ENCODE data around the gene GGACT.
"Not testable (repeated sequence)": the region's sequence is repeated elsewhere in the genome, so short reads cannot be mapped to it uniquely, and the experiment has no call there.

The GGACT gene

GRCh38 chr13:100527644-100528043 lies 60.9 kb downstream of the GGACT start:
- Histone ChIP-seq H3K4me3 (ENCODE audit: control insufficient read depth in 1 of 7, extremely low read depth in 1 of 7, insufficient read depth in 4 of 7, low read depth in 2 of 7, low read length in 6 of 7) (no peak overlapping the region), H3K4me1 (ENCODE audit: control extremely low read depth in 1 of 4, control insufficient read depth in 4 of 4, insufficient read depth in 4 of 4, low read length in 3 of 4) (no peaks in the 10 kb centered on the region), H3K27ac (ENCODE audit: insufficient read depth in 1 of 2, low read depth in 1 of 2, low read length in 2 of 2, poor library complexity in 1 of 2, severe bottlenecking in 2 of 2) (no peak overlapping the region), H3K27me3 (replicated peaks in 2 of 5; ENCODE audit: control insufficient read depth in 4 of 5, insufficient read depth in 5 of 5, low read length in 4 of 5) (peaks cover 0 to 11% (median 3%) of the 10 kb centered on the region in 5 experiments), H3K9me3 (ENCODE audit: control extremely low read depth in 1 of 5, control insufficient read depth in 4 of 5, insufficient read depth in 2 of 5, low read depth in 1 of 5, low read length in 4 of 5) (no peaks in the 10 kb centered on the region), H3K36me3 (ENCODE audit: control insufficient read depth in 4 of 4, insufficient read depth in 4 of 4, low read length in 3 of 4) (peaks cover 0 to 15% (median 7%) of the 10 kb centered on the region in 4 experiments)
- WGBS (ENCODE audit: insufficient coverage) = 100% methylated on average over 7 of the region's 9 CpGs
- CTCF ChIA-PET = no interaction called here
- DNase-seq = no peak
- POLR2A ChIA-PET = no interaction called here

- no peak overlapping the region for H3K27ac ChIP-seq (ENCODE audit: insufficient read depth in 1 of 2, low read depth in 1 of 2, low read length in 2 of 2, poor library complexity in 1 of 2, severe bottlenecking in 2 of 2)
- H3K4me3 ChIP-seq (ENCODE audit: control insufficient read depth in 1 of 7, extremely low read depth in 1 of 7, insufficient read depth in 4 of 7, low read depth in 2 of 7, low read length in 6 of 7) = no peak overlapping the region
- ChIA-PET POLR2A (no interaction called here), CTCF (interaction anchor here (1.2 kb wide), 1 partner anchor 11 kb away, joined by 3 read pairs; no protein-coding TSS in a partner anchor)
- no peaks in the 10 kb centered on the region for H3K9me3 ChIP-seq (ENCODE audit: control extremely low read depth in 1 of 5, control insufficient read depth in 4 of 5, insufficient read depth in 2 of 5, low read depth in 1 of 5, low read length in 4 of 5)
- no peak for DNase-seq
- H3K4me1 ChIP-seq (ENCODE audit: control extremely low read depth in 1 of 4, control insufficient read depth in 4 of 4, insufficient read depth in 4 of 4, low read length in 3 of 4) = peaks cover 0 to 6% (median 3%) of the 10 kb centered on the region in 4 experiments
- H3K36me3 ChIP-seq (ENCODE audit: control insufficient read depth in 4 of 4, insufficient read depth in 4 of 4, low read length in 3 of 4) = peaks cover 0 to 11% (median 7%) of the 10 kb centered on the region in 4 experiments
- WGBS (ENCODE audit: insufficient coverage) = 97% methylated on average over 20 of the region's 27 CpGs
- peaks cover 0 to 16% (median 3%) of the 10 kb centered on the region in 5 experiments for H3K27me3 ChIP-seq (replicated peaks in 2 of 5; ENCODE audit: control insufficient read depth in 4 of 5, insufficient read depth in 5 of 5, low read length in 4 of 5)
Observed at GRCh38 chr13:100526318-100527000, 62.1 kb downstream of the GGACT start.

DNA sequence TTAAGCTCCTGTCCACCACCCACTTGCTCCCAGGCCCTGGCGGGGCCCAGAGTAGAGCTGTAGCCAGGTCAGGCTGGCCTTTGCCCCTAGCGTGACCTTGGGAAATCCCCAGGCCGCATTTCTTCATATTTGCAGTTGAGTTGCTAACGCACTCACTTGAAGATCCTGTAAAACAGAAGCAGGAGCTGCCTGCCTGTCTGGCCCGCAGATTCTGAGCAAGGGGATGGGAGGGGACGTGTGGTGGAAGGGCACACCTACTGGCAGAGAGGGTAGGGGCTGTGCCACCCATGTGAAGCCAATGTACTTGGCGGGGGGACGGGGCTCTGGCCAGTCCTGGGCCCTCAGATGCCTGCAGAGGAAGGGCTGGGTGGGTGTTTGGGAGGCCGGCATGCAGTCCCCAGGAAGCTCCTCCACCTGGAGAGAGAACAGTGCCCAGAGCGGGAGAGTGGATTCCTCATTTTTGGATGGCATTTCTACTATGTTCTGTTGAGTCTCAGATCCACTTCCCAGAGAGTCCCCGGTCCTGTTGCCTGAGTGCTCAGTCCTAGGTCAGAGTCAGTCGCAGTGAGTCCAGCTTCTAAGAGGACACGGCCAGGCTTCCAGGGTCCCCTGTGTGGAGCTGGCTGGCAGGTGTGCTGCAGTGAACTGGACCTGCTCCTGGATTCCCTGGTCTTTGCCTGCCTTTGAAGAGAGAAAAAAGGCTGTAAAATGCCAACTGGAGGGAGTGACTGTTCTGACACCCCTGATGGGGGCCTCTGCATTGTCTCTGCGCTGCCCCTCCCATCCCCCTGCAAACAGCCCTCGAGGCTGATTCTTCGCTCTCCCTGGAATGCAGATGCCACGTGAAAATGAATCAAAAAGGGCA lies 62.9 kb downstream of the GGACT start:
- Histone ChIP-seq H3K9me3 (ENCODE audit: control extremely low read depth in 1 of 5, control insufficient read depth in 4 of 5, insufficient read depth in 2 of 5, low read depth in 1 of 5, low read length in 4 of 5) (no peaks in the 10 kb centered on the region), H3K4me3 (ENCODE audit: control insufficient read depth in 1 of 7, extremely low read depth in 1 of 7, insufficient read depth in 4 of 7, low read depth in 2 of 7, low read length in 6 of 7) (no peak overlapping the region), H3K36me3 (ENCODE audit: control insufficient read depth in 4 of 4, insufficient read depth in 4 of 4, low read length in 3 of 4) (peaks cover 0 to 9% (median 7%) of the 10 kb centered on the region in 4 experiments), H3K27me3 (replicated peaks in 2 of 5; ENCODE audit: control insufficient read depth in 4 of 5, insufficient read depth in 5 of 5, low read length in 4 of 5) (peaks cover 0 to 16% (median 3%) of the 10 kb centered on the region in 5 experiments), H3K4me1 (ENCODE audit: control extremely low read depth in 1 of 4, control insufficient read depth in 4 of 4, insufficient read depth in 4 of 4, low read length in 3 of 4) (peaks cover 0 to 8% (median 5%) of the 10 kb centered on the region in 4 experiments), H3K27ac (ENCODE audit: insufficient read depth in 1 of 2, low read depth in 1 of 2, low read length in 2 of 2, poor library complexity in 1 of 2, severe bottlenecking in 2 of 2) (no peak overlapping the region)
- POLR2A ChIA-PET = no interaction called here
- WGBS (ENCODE audit: insufficient coverage) = 97% methylated on average over 16 of the region's 17 CpGs
- DNase-seq = no peak
- CTCF ChIA-PET = no interaction called here

DNA sequence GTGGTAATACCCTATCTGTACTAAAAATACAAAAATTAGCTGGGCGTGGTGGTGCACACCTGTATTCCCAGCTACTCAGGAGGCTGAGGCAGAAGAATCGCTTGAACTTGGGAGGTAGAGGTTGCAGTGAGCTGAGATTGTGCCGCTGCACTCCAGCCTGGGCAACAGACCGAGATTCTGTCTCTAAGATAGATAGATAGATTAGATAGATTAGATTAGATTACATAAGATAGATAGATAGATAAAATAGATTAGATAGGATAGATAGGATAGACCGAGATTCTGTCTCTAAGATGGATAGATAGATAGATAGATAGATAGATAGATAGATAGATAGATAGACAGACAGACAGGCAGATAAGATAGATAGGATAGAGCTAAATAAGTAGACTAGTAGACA lies 63.9 kb downstream of the GGACT start:
- H3K4me3 ChIP-seq (ENCODE audit: control insufficient read depth in 1 of 7, extremely low read depth in 1 of 7, insufficient read depth in 4 of 7, low read depth in 2 of 7, low read length in 6 of 7); POLR2A ChIA-PET; H3K36me3 ChIP-seq (ENCODE audit: control insufficient read depth in 4 of 4, insufficient read depth in 4 of 4, low read length in 3 of 4); H3K27ac ChIP-seq (ENCODE audit: insufficient read depth in 1 of 2, low read depth in 1 of 2, low read length in 2 of 2, poor library complexity in 1 of 2, severe bottlenecking in 2 of 2); DNase-seq; H3K9me3 ChIP-seq (ENCODE audit: control extremely low read depth in 1 of 5, control insufficient read depth in 4 of 5, insufficient read depth in 2 of 5, low read depth in 1 of 5, low read length in 4 of 5); H3K4me1 ChIP-seq (ENCODE audit: control extremely low read depth in 1 of 4, control insufficient read depth in 4 of 4, insufficient read depth in 4 of 4, low read length in 3 of 4); CTCF ChIA-PET: not testable (repeated sequence)
- 100% methylated on average over 3 of the region's 5 CpGs for WGBS (ENCODE audit: insufficient coverage)
- H3K27me3 ChIP-seq (replicated peaks in 2 of 5; ENCODE audit: control insufficient read depth in 4 of 5, insufficient read depth in 5 of 5, low read length in 4 of 5) = peaks cover 0 to 16% (median 3%) of the 10 kb centered on the region in 5 experiments

DNA sequence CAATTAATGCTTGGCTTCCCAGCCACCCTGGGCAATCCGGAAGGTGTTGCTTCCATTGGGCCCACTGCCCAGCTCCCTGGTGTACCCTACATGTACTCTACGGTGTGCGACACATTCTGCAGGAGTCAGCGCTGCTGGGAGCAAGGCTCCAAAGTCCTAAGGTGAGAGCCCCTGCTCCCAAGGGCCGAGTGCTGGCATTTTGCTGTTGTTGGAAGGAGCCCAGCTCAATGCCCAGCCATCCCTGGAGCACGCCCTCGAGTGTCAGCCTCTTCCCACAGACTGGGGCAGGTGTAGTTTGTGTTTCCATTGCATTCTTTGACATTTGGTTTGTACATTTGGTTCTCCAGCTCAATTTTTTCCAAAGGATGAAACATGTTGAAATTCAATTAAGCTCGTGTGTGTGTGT lies 64.6 kb downstream of the GGACT start:
- ChIA-PET POLR2A (interaction anchor here (0.6 kb wide), 1 partner anchor 26 kb away, joined by 4 read pairs; no protein-coding TSS in a partner anchor), CTCF (interaction anchor here (1.6 kb wide), 1 partner anchor 12 kb away, joined by 3 read pairs; no protein-coding TSS in a partner anchor)
- no peak for DNase-seq
- Histone ChIP-seq H3K27me3 (replicated peaks in 2 of 5; ENCODE audit: control insufficient read depth in 4 of 5, insufficient read depth in 5 of 5, low read length in 4 of 5) (peaks cover 0 to 19% (median 3%) of the 10 kb centered on the region in 5 experiments), H3K36me3 (ENCODE audit: control insufficient read depth in 4 of 4, insufficient read depth in 4 of 4, low read length in 3 of 4) (peaks cover 0 to 7% (median 4%) of the 10 kb centered on the region in 4 experiments), H3K27ac (ENCODE audit: insufficient read depth in 1 of 2, low read depth in 1 of 2, low read length in 2 of 2, poor library complexity in 1 of 2, severe bottlenecking in 2 of 2) (no peak overlapping the region), H3K9me3 (ENCODE audit: control extremely low read depth in 1 of 5, control insufficient read depth in 4 of 5, insufficient read depth in 2 of 5, low read depth in 1 of 5, low read length in 4 of 5) (no peaks in the 10 kb centered on the region), H3K4me3 (ENCODE audit: control insufficient read depth in 1 of 7, extremely low read depth in 1 of 7, insufficient read depth in 4 of 7, low read depth in 2 of 7, low read length in 6 of 7) (no peak overlapping the region), H3K4me1 (ENCODE audit: control extremely low read depth in 1 of 4, control insufficient read depth in 4 of 4, insufficient read depth in 4 of 4, low read length in 3 of 4) (peaks cover 0 to 8% (median 5%) of the 10 kb centered on the region in 4 experiments)
- WGBS (ENCODE audit: insufficient coverage) = 92% methylated on average over 5 of the region's 8 CpGs

DNA sequence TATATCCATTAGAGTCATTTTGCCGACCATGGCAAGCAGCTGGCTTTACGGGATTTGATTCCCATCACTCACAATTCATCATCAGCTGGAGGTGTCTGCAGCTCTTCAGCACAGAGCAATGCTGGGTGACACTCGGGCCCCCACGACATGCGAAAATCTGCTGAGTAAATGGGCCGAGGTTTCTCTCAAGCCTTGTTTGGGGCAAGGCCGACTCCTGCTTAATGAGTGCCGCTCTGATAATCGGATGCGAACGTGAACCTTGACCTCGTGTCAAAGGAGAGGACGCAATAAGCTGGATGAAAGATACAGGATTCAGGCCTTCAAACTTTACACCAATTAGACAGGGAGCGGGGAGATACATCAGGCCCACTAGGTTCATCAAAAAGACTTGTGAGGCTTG lies 65.2 kb downstream of the GGACT start:
- no peak for DNase-seq
- POLR2A ChIA-PET = interaction anchor here (0.6 kb wide), 1 partner anchor 26 kb away, joined by 4 read pairs; no protein-coding TSS in a partner anchor
- 98% methylated on average over 14 of the region's 14 CpGs for WGBS (ENCODE audit: insufficient coverage)
- H3K27ac ChIP-seq (ENCODE audit: insufficient read depth in 1 of 2, low read depth in 1 of 2, low read length in 2 of 2, poor library complexity in 1 of 2, severe bottlenecking in 2 of 2) = no peak overlapping the region
- peaks cover 0 to 8% (median 5%) of the 10 kb centered on the region in 4 experiments for H3K4me1 ChIP-seq (ENCODE audit: control extremely low read depth in 1 of 4, control insufficient read depth in 4 of 4, insufficient read depth in 4 of 4, low read length in 3 of 4)
- peaks cover 0 to 7% (median 4%) of the 10 kb centered on the region in 4 experiments for H3K36me3 ChIP-seq (ENCODE audit: control insufficient read depth in 4 of 4, insufficient read depth in 4 of 4, low read length in 3 of 4)
- H3K27me3 ChIP-seq (replicated peaks in 2 of 5; ENCODE audit: control insufficient read depth in 4 of 5, insufficient read depth in 5 of 5, low read length in 4 of 5) = peaks cover 0 to 19% (median 3%) of the 10 kb centered on the region in 5 experiments
- H3K9me3 ChIP-seq (ENCODE audit: control extremely low read depth in 1 of 5, control insufficient read depth in 4 of 5, insufficient read depth in 2 of 5, low read depth in 1 of 5, low read length in 4 of 5) = no peaks in the 10 kb centered on the region
- CTCF ChIA-PET = interaction anchor here (1.6 kb wide), 1 partner anchor 11 kb away, joined by 3 read pairs; no protein-coding TSS in a partner anchor
- H3K4me3 ChIP-seq (ENCODE audit: control insufficient read depth in 1 of 7, extremely low read depth in 1 of 7, insufficient read depth in 4 of 7, low read depth in 2 of 7, low read length in 6 of 7) = no peak overlapping the region
